WERI-Rb-1 (cell line): ENCODE measurements around the gene TTC9B.
"Not testable (repeated sequence)": the region's sequence is repeated elsewhere in the genome, so short reads cannot be mapped to it uniquely, and the experiment has no call there.

Source experiments
- DNase-seq: peaks from one replicate; pipeline ENCODE4 v3.0.0-alpha.2; 2020
- H3K27ac ChIP-seq: fragments of 250-450 bp; sonication (Bioruptor Pico); 2 replicates; pipeline ENCODE4 v1.5.1; 2020; ENCODE audit warnings: mild to moderate bottlenecking, moderate library complexity
- H3K27me3 ChIP-seq: fragments of 250-450 bp; sonication (Bioruptor Pico); 2 replicates; pipeline ENCODE4 v1.5.1; 2021; ENCODE audit warnings: mild to moderate bottlenecking, low read depth, moderate library complexity; ENCODE audit not compliant: insufficient read depth, severe bottlenecking
- H3K36me3 ChIP-seq: fragments of 250-450 bp; sonication (Bioruptor Pico); 2 replicates; pipeline ENCODE4 v1.5.1; 2020; ENCODE audit warnings: mild to moderate bottlenecking, moderate library complexity
- H3K4me3 ChIP-seq: 2 replicates; pipeline ENCODE4 v1.5.1; 2011; ENCODE audit warnings: low read depth, mild to moderate bottlenecking, control low read depth, low read length
- H3K9me3 ChIP-seq: fragments of 250-450 bp; sonication (Bioruptor Pico); 2 replicates; pipeline ENCODE4 v1.5.1; 2021; ENCODE audit warnings: mild to moderate bottlenecking, moderate library complexity; ENCODE audit not compliant: severe bottlenecking
- TF ChIP-seq, protein P1 (sequence below): IDR thresholded peaks from 2 replicates; pipeline ENCODE4 v1.5.1; 2011; ENCODE audit warnings: low read depth, mild to moderate bottlenecking, control low read depth, inconsistent platforms, low read length

Gene TTC9B

DNA sequence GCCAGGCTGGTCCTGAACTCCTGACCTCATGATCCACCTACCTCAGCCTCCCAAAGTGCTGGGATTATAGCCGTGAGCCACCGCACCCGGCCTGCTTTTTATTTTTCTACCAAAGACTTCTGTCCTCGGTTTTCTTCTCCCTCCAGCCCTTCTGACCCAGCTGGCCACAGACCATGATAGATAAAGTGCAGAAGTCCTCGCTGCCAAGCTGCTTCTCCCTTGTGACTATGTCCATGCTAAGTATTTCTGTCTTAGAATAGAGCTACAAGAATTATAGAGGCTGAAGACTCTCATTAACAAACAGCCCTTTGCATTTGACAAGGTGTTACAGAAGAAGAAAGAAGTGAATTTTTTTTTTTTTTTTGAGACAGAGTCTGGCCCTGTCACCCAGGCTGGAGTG is 42.4 kb downstream of the TTC9B start:
- H3K27ac ChIP-seq = no peak overlapping the region
- H3K27me3 ChIP-seq = no peaks in the 10 kb centered on the region
- H3K36me3 ChIP-seq = no peaks in the 10 kb centered on the region
- H3K9me3 ChIP-seq = no peaks in the 10 kb centered on the region
- TF ChIP-seq, protein P1, sequence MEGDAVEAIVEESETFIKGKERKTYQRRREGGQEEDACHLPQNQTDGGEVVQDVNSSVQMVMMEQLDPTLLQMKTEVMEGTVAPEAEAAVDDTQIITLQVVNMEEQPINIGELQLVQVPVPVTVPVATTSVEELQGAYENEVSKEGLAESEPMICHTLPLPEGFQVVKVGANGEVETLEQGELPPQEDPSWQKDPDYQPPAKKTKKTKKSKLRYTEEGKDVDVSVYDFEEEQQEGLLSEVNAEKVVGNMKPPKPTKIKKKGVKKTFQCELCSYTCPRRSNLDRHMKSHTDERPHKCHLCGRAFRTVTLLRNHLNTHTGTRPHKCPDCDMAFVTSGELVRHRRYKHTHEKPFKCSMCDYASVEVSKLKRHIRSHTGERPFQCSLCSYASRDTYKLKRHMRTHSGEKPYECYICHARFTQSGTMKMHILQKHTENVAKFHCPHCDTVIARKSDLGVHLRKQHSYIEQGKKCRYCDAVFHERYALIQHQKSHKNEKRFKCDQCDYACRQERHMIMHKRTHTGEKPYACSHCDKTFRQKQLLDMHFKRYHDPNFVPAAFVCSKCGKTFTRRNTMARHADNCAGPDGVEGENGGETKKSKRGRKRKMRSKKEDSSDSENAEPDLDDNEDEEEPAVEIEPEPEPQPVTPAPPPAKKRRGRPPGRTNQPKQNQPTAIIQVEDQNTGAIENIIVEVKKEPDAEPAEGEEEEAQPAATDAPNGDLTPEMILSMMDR = no peak
- H3K4me3 ChIP-seq = no peak overlapping the region
- DNase-seq = no peak

- TF ChIP-seq, protein P1 = no peak
- DNase-seq = no peak
- H3K4me3 ChIP-seq = no peak overlapping the region
- no peaks in the 10 kb centered on the region for H3K36me3 ChIP-seq
- H3K27ac ChIP-seq = no peak overlapping the region
- H3K9me3 ChIP-seq = no peaks in the 10 kb centered on the region
- H3K27me3 ChIP-seq = no peaks in the 10 kb centered on the region
These were observed 44.1 kb downstream of the TTC9B start for GRCh38 chr19:40174092-40174491.

- not testable (repeated sequence) for H3K27ac ChIP-seq, DNase-seq, H3K9me3 ChIP-seq, H3K36me3 ChIP-seq, H3K4me3 ChIP-seq, H3K27me3 ChIP-seq
These were observed 46.9 kb downstream of the TTC9B start for GRCh38 chr19:40171293-40171692.

DNA sequence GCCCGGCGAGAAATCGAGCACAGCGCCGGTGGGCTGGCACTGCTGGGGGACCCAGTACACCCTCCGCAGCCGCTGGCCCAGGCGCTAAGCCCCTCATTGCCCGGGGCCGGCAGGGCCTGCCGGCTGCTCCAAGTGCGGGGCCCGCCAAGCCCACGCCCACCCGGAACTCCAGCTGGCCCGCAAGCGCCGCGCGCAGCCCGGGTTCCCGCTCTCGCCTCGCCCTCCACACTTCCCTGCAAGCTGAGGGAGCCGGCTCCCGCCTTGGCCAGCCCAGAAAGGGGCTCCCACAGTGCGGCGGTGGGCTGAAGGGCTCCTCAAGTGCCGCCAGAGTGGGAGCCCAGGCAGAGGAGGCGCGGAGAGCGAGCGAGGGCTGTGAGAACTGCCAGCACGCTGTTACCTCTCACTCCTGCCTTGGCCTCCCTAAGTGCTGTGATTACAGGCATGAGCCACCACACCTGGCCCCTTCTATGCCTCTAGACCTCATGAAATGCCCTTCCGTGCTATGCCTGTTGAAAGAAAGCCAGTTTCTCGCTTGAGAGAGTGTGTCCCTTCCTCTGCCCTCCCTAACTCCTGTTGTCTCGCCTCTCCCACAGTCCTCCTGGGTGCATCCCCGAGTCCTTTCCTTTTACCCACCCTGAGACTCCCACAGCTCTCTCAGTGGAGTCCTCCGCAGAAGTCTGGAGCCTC is 47.7 kb downstream of the TTC9B start:
- not testable (repeated sequence) for H3K27me3 ChIP-seq, DNase-seq, H3K9me3 ChIP-seq, H3K36me3 ChIP-seq, H3K4me3 ChIP-seq, H3K27ac ChIP-seq

GRCh38 chr19:40169482-40170302 is 48.5 kb downstream of the TTC9B start:
- H3K27me3 ChIP-seq, H3K4me3 ChIP-seq, H3K36me3 ChIP-seq, DNase-seq, H3K27ac ChIP-seq, H3K9me3 ChIP-seq: not testable (repeated sequence)
